Astrocyte (in vitro differentiated cells and primary cell): ENCODE measurements around the gene PIAS1.

Source experiments
- EZH2 ChIP-seq: IDR thresholded peaks from 2 replicates; pipeline ENCODE4 v1.6.1; 2012; ENCODE audit warnings: mild to moderate bottlenecking, low read length, inconsistent platforms; ENCODE audit not compliant: insufficient read depth
- TF ChIP-seq, protein P1 (sequence below): IDR thresholded peaks from 2 replicates; pipeline ENCODE4 v1.5.1; 2011; ENCODE audit warnings: low read depth, mild to moderate bottlenecking, inconsistent platforms, low read length, moderate library complexity; ENCODE audit not compliant: insufficient read depth

DNA sequence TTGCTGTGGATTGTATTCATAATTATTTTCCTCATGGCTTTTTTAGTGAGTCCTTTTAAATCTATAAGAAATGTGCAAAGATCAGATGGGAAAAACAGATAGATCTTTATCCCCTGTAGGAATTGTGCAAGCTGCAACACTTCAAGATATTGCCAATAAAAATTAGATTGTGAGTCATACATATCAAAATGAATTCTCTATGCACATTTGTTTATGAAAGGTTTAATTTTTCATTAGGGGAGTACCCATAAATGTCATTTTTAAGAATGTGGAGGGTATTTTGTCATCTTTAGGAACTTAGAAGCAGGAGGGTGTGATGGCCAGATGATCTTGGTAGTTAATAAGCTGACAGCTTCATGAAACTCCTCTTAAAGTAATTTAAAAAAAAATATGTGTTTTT lies 2.9 kb downstream of the PIAS1 start:
- TF ChIP-seq, protein P1, sequence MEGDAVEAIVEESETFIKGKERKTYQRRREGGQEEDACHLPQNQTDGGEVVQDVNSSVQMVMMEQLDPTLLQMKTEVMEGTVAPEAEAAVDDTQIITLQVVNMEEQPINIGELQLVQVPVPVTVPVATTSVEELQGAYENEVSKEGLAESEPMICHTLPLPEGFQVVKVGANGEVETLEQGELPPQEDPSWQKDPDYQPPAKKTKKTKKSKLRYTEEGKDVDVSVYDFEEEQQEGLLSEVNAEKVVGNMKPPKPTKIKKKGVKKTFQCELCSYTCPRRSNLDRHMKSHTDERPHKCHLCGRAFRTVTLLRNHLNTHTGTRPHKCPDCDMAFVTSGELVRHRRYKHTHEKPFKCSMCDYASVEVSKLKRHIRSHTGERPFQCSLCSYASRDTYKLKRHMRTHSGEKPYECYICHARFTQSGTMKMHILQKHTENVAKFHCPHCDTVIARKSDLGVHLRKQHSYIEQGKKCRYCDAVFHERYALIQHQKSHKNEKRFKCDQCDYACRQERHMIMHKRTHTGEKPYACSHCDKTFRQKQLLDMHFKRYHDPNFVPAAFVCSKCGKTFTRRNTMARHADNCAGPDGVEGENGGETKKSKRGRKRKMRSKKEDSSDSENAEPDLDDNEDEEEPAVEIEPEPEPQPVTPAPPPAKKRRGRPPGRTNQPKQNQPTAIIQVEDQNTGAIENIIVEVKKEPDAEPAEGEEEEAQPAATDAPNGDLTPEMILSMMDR, result no peak
- TF ChIP-seq EZH2, result no peak
